Kidney (tissue), 14 donors: ENCODE results near the gene SFMBT2. TPM values are rescaled to one million over a fixed set of nuclear protein-coding genes. Genes with fewer than 3 reads are reported as not detected.

Experiments
- DNase-seq, 5 donors: peaks; one replicate each; pipeline ENCODE4 v3.0.0-alpha.2; 2013 to 2020
- FAIRE-seq: peaks from 2 replicates; lab custom pipeline; 2012; peaks lifted over from hg19 to GRCh38; lab: Jason Lieb, UNC
- H3K27ac ChIP-seq, 2 donors: one replicate each; pipeline ENCODE4 v1.7.0; 2013; ENCODE audit warnings: low read depth in 2 of 2, low read length in 2 of 2, inconsistent platforms in 1 of 2
- H3K27me3 ChIP-seq: one replicate; pipeline ENCODE4 v1.7.1; 2013; ENCODE audit warnings: low read length, inconsistent platforms; ENCODE audit not compliant: control insufficient read depth, insufficient read depth
- H3K36me3 ChIP-seq, 3 donors: one replicate each; pipeline versions ENCODE4 v1.7.0 to v1.7.1; 2013; ENCODE audit warnings: low read length in 3 of 3, control low read depth in 1 of 3, inconsistent platforms in 1 of 3; ENCODE audit not compliant: insufficient read depth in 3 of 3, control insufficient read depth in 2 of 3
- H3K4me1 ChIP-seq, 3 donors: one replicate each; pipeline versions ENCODE4 v1.7.0 to v1.7.1; 2013; ENCODE audit warnings: low read length in 3 of 3, inconsistent platforms in 1 of 3, low read depth in 1 of 3; ENCODE audit not compliant: control insufficient read depth in 2 of 3, insufficient read depth in 2 of 3
- H3K4me3 ChIP-seq, 3 donors: one replicate each; pipeline versions ENCODE4 v1.7.0 to v1.8.1; 2013; ENCODE audit warnings: low read length in 3 of 3, control low read depth in 1 of 3, inconsistent platforms in 1 of 3
- H3K9ac ChIP-seq, 3 donors: one replicate each; pipeline versions ENCODE4 v1.7.0 to v1.7.1; 2013; ENCODE audit warnings: low read length in 3 of 3, control low read depth in 1 of 3, inconsistent platforms in 1 of 3
- H3K9me3 ChIP-seq, 3 donors: one replicate each; pipeline versions ENCODE4 v1.7.0 to v1.7.1; 2013; ENCODE audit warnings: low read length in 3 of 3, control low read depth in 1 of 3, inconsistent platforms in 1 of 3; ENCODE audit not compliant: control insufficient read depth in 2 of 3, insufficient read depth in 1 of 3
- CTCF ChIP-seq: IDR thresholded peaks from 3 replicates; pipeline ENCODE4 v1.5.1; 2012; ENCODE audit warnings: mild to moderate bottlenecking, moderate library complexity, borderline replicate concordance; ENCODE audit not compliant: insufficient read depth; ENCODE audit errors: extremely low read depth
- intact Hi-C: fragments of 100-400 bp; cut with DNase I; formaldehyde crosslinking; loops from one replicate; pipeline ENCODE4 v1.11.1; 2022
- polyA plus RNA-seq: library from polyadenylated mRNA; stranded (reverse); fragments of 350-450 nt; fragmentation: Illumina TruSeq; extraction: RNeasy Lipid Tissue Mini Kit (QIAGEN cat#74804); gene quantifications from one replicate; pipeline ENCODE4 v1.2.3, GENCODE V29; 2014; ENCODE audit warnings: low read depth, low replicate concordance; ENCODE audit not compliant: insufficient read depth
- total RNA-seq: library from RNA; stranded (reverse); fragmentation: NEBNext Ultra II Directional; extraction: Animal tissue kit (Norgen Biotek cat#: 25700); gene quantifications from one replicate; pipeline ENCODE4 v1.2.1, GENCODE V29; 2021
- donor health status: control.
- donor health status: control.
- donor health status: control.
- donor health status: control.
- donor health status: control.
- donor health status: DM: yes; HTN: yes; CAD: no.
- donor health status: Normal renal cell carcinoma (clear cell type).

SFMBT2 gene
- total and polyA plus RNA-seq, 2 donors from 2014 or later = 1.2 to 15.3 TPM

GRCh38 chr10:7111561-7111960 is 299.3 kb downstream of the SFMBT2 start:
- intact Hi-C loops = no loop called here
- Histone ChIP-seq H3K36me3 (no peaks in the 10 kb centered on the region), H3K4me3 (no peak overlapping the region), H3K27ac (no peak overlapping the region), H3K27me3 (no peaks in the 10 kb centered on the region), H3K4me1 (no peaks in the 10 kb centered on the region), H3K9me3 (no peaks in the 10 kb centered on the region), H3K9ac (no peak overlapping the region)
- no peak for FAIRE-seq
- TF ChIP-seq CTCF = no peak
- no peak for DNase-seq

- intact Hi-C loops = no loop called here
- Histone ChIP-seq H3K4me1 (no peaks in the 10 kb centered on the region), H3K4me3 (no peak overlapping the region), H3K9me3 (no peaks in the 10 kb centered on the region), H3K36me3 (no peaks in the 10 kb centered on the region), H3K27ac (no peak overlapping the region), H3K9ac (no peak overlapping the region), H3K27me3 (no peaks in the 10 kb centered on the region)
- DNase-seq (no peak), FAIRE-seq (no peak)
- TF ChIP-seq CTCF = no peak
Measured at GRCh38 chr10:7111089-7111488, 299.7 kb downstream of the SFMBT2 start.
